Calu3 (cell line): ENCODE results near the gene WWOX. TPM values are rescaled to one million over a fixed set of nuclear protein-coding genes. Genes with fewer than 3 reads are reported as not detected.

Source experiments
- BruUV-seq: library from RNA; stranded (reverse); fragments of 400-500 nt; replicated peaks from 2 replicates; lab custom pipeline; 2021; lab: Mats Ljungman, UMichigan
- CTCF ChIA-PET: fragments of 300-600 bp; sonication (Branson Sonifier 250); formaldehyde crosslinking; loops from one replicate; lab custom pipeline; 2022; ENCODE audit warnings: antibody characterized with exemption; lab: Charles Lee
- DNase-seq: peaks from one replicate; pipeline ENCODE4 v3.0.0; 2022
- H3K27ac Mint-ChIP-seq: one replicate; pipeline ENCODE4 v1.8.0; 2022; ENCODE audit warnings: mixed read lengths; ENCODE audit not compliant: unreplicated experiment
- H3K27me3 Mint-ChIP-seq: one replicate; pipeline ENCODE4 v1.8.0; 2022; ENCODE audit warnings: mixed read lengths; ENCODE audit not compliant: unreplicated experiment
- H3K36me3 Mint-ChIP-seq: one replicate; pipeline ENCODE4 v1.8.0; 2022; ENCODE audit warnings: mild to moderate bottlenecking, moderate library complexity, mixed read lengths; ENCODE audit not compliant: insufficient read depth, unreplicated experiment
- H3K4me1 Mint-ChIP-seq: one replicate; pipeline ENCODE4 v1.8.0; 2022; ENCODE audit warnings: mild to moderate bottlenecking, low read depth, mixed read lengths; ENCODE audit not compliant: unreplicated experiment
- H3K4me3 Mint-ChIP-seq: one replicate; pipeline ENCODE4 v1.8.0; 2022; ENCODE audit warnings: mild to moderate bottlenecking, low read depth, moderate library complexity, mixed read lengths; ENCODE audit not compliant: unreplicated experiment
- H3K9me3 Mint-ChIP-seq: one replicate; pipeline ENCODE4 v1.8.0; 2022; ENCODE audit warnings: low read depth, mixed read lengths; ENCODE audit not compliant: unreplicated experiment
- CTCF ChIP-seq: fragments of 200-600 bp; IDR thresholded peaks from one replicate; pipeline ENCODE4 v1.8.0; 2022; ENCODE audit warnings: antibody characterized with exemption; ENCODE audit not compliant: unreplicated experiment
- intact Hi-C: fragments of 100-400 bp; cut with micrococcal nuclease; formaldehyde crosslinking; loops from one replicate; pipeline ENCODE4 v1.10.0; 2022; ENCODE audit not compliant: unreplicated experiment
- total RNA-seq: library from RNA; stranded (reverse); gene quantifications from 2 replicates; pipeline ENCODE4 v1.2.3, GENCODE V29; 2022

WWOX gene
- total RNA-seq, 1 experiment from 2014 or later: 33.5 TPM

- H3K9me3 Mint-ChIP-seq: no peaks in the 10 kb centered on the region
- TF ChIP-seq CTCF: no peak
- no TSS peak for BruUV-seq
- peaks cover 6% of the 10 kb centered on the region for H3K4me1 Mint-ChIP-seq
- CTCF ChIA-PET: no interaction called here
- no peaks in the 10 kb centered on the region for H3K27me3 Mint-ChIP-seq
- H3K27ac Mint-ChIP-seq: no peak overlapping the region
- no peak for DNase-seq
- intact Hi-C loops: no loop called here
- no peaks in the 10 kb centered on the region for H3K36me3 Mint-ChIP-seq
- H3K4me3 Mint-ChIP-seq: no peak overlapping the region
Observed at GRCh38 chr16:78257376-78257728, 157.9 kb downstream of the WWOX start.

- no peaks in the 10 kb centered on the region for H3K36me3 Mint-ChIP-seq
- no TSS peak for BruUV-seq
- no peak overlapping the region for H3K4me3 Mint-ChIP-seq
- H3K27me3 Mint-ChIP-seq: no peaks in the 10 kb centered on the region
- H3K4me1 Mint-ChIP-seq: no peaks in the 10 kb centered on the region
- intact Hi-C loops: no loop called here
- DNase-seq: no peak
- H3K27ac Mint-ChIP-seq: no peak overlapping the region
- CTCF ChIA-PET: no interaction called here
- no peaks in the 10 kb centered on the region for H3K9me3 Mint-ChIP-seq
- TF ChIP-seq CTCF: no peak
Observed at GRCh38 chr16:78258375-78259065, 159.1 kb downstream of the WWOX start.

DNA sequence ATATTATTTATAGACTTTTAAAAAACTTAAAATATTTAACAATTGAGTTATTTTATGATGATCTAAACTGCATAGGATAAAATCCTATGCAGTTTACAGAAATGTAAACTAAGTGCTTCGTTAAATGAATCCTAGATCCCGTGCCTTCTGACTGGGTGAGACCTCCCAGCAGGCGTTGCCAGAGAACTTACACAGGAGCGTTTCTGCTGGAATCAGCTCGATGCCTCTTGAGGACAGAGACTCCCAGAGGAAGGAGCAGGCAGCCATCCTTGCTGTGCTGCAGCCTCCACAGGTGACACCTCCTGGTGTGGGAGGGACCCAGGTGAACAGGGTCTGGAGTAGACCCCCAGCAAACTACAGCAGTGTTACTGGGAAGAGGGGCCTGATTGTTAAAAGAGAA lies 160.4 kb downstream of the WWOX start:
- Mint-ChIP-seq H3K27me3 (no peaks in the 10 kb centered on the region), H3K9me3 (no peaks in the 10 kb centered on the region), H3K36me3 (no peaks in the 10 kb centered on the region), H3K4me3 (no peak overlapping the region), H3K27ac (no peak overlapping the region), H3K4me1 (no peaks in the 10 kb centered on the region)
- TF ChIP-seq CTCF: no peak
- BruUV-seq: no TSS peak
- intact Hi-C loops: no loop called here
- no peak for DNase-seq
- CTCF ChIA-PET: no interaction called here

DNA sequence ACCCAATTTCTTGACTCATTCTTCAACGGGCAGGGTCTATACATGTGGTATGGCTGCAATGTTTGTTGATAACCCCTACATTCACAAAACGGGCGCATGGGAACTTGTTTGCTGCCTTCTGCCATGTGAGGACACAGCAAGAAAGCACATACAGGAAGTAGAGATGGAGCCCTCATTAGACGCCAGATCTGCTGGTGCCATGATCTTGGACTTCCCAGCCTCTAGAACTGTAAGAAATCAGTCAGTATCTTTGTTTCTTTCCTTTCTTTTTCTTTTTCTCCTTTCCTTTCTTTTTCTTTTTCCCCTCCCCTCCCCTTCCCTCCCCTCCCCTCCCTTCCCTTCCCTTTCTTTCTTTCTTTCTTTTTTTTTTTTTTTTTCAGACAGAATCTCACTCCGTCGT lies 165.2 kb downstream of the WWOX start:
- no peaks in the 10 kb centered on the region for H3K27me3 Mint-ChIP-seq
- H3K27ac Mint-ChIP-seq: no peak overlapping the region
- no TSS peak for BruUV-seq

More for the DNA sequence above, 165.2 kb downstream of the WWOX start:
- H3K4me1 Mint-ChIP-seq: no peaks in the 10 kb centered on the region
- no peak for DNase-seq
- CTCF ChIA-PET: no interaction called here
- H3K36me3 Mint-ChIP-seq: no peaks in the 10 kb centered on the region
- no peaks in the 10 kb centered on the region for H3K9me3 Mint-ChIP-seq
- TF ChIP-seq CTCF: no peak
- no peak overlapping the region for H3K4me3 Mint-ChIP-seq
- intact Hi-C loops: no loop called here
